Measurements from ENCODE around the gene RAB6B. TPM values are rescaled to one million over a fixed set of nuclear protein-coding genes. Genes with fewer than 3 reads are reported as not detected.

The RAB6B gene
- polyA plus RNA-seq, 1 donor from 2014 or later = 57.5 TPM

DNA sequence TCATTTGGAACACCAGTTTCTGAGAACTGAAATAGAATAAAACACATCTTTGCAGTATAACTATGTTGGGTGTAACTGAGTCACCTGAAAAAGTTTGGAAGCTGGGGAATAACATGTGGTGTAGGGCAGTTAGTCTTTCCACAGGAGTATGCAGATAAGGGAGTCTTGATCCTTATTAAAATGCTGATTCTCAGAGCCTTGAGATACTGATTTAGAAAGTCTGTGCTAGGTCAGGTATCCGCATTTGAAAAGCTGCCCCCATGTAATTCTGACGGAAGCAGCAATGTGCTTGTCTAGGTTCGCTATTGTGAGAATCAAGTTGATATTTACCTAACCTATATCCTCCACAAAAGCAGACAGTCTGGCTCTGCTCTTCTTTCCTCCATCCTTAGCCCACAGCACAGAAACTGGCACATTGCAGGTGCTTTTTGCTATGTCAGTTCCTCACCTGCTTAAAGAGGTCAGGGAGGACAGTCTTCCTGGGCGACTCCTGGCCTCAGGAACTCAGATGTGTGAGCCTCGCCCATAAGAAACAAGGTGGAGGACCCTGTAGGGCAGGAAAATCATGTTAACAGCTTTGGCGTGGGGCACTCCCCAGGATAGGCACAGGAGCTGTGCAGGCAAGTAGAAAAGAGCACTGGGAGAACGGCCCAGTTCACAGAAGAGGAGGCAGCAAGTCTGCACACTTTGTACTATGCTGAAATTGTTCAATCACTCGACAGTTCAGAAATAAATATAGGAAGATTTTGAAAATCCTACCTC is 117.7 kb downstream of the RAB6B start:
- Histone ChIP-seq H3K9me2 (ENCODE audit: insufficient read depth, low read length) (no peaks in the 10 kb centered on the region), H4K20me1 (ENCODE audit: insufficient read depth) (no peaks in the 10 kb centered on the region), H3K27me3 (ENCODE audit: insufficient read depth, low read depth, low read length) (no peaks in the 10 kb centered on the region), H3F3A (ENCODE audit: insufficient read depth, low read length, poor library complexity, severe bottlenecking) (no peaks in the 10 kb centered on the region), H3K4me2 (ENCODE audit: low read length) (no peak overlapping the region), H3K27ac (ENCODE audit: low read length) (no peak overlapping the region), H3K4me3 (ENCODE audit: low read length) (no peak overlapping the region), H3K36me3 (ENCODE audit: insufficient read depth, low read length) (no peaks in the 10 kb centered on the region), H3K9me3 (ENCODE audit: low read length) (no peaks in the 10 kb centered on the region), H2AFZ (ENCODE audit: low read depth, low read length) (no peak overlapping the region), H3K79me2 (replicated peaks; ENCODE audit: insufficient read depth, low read length) (no peaks in the 10 kb centered on the region), H3K9ac (ENCODE audit: low read length) (no peak overlapping the region)
- TF ChIP-seq EP300 (conservative IDR thresholded peaks at IDR 0.05; ENCODE audit: poor library complexity, severe bottlenecking) (no peak), POLR2AphosphoS5 (IDR thresholded peaks at IDR 0.05) (no peak), MXI1 (conservative IDR thresholded peaks at IDR 0.05; ENCODE audit: poor library complexity, severe bottlenecking) (no peak), TAF1 (IDR thresholded peaks at IDR 0.05; ENCODE audit: low read depth) (no peak), RAD21 (conservative IDR thresholded peaks at IDR 0.05) (no peak), EZH2 (IDR thresholded peaks at IDR 0.05; ENCODE audit: borderline replicate concordance, insufficient read depth, low read length, poor library complexity, severe bottlenecking) (no peak), SMC3 (conservative IDR thresholded peaks at IDR 0.05; ENCODE audit: poor library complexity) (no peak)
- TF ChIP-seq, protein P1, sequence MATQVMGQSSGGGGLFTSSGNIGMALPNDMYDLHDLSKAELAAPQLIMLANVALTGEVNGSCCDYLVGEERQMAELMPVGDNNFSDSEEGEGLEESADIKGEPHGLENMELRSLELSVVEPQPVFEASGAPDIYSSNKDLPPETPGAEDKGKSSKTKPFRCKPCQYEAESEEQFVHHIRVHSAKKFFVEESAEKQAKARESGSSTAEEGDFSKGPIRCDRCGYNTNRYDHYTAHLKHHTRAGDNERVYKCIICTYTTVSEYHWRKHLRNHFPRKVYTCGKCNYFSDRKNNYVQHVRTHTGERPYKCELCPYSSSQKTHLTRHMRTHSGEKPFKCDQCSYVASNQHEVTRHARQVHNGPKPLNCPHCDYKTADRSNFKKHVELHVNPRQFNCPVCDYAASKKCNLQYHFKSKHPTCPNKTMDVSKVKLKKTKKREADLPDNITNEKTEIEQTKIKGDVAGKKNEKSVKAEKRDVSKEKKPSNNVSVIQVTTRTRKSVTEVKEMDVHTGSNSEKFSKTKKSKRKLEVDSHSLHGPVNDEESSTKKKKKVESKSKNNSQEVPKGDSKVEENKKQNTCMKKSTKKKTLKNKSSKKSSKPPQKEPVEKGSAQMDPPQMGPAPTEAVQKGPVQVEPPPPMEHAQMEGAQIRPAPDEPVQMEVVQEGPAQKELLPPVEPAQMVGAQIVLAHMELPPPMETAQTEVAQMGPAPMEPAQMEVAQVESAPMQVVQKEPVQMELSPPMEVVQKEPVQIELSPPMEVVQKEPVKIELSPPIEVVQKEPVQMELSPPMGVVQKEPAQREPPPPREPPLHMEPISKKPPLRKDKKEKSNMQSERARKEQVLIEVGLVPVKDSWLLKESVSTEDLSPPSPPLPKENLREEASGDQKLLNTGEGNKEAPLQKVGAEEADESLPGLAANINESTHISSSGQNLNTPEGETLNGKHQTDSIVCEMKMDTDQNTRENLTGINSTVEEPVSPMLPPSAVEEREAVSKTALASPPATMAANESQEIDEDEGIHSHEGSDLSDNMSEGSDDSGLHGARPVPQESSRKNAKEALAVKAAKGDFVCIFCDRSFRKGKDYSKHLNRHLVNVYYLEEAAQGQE (IDR thresholded peaks at IDR 0.05; ENCODE audit: borderline replicate concordance) = no peak
- TF ChIP-seq, protein P2, sequence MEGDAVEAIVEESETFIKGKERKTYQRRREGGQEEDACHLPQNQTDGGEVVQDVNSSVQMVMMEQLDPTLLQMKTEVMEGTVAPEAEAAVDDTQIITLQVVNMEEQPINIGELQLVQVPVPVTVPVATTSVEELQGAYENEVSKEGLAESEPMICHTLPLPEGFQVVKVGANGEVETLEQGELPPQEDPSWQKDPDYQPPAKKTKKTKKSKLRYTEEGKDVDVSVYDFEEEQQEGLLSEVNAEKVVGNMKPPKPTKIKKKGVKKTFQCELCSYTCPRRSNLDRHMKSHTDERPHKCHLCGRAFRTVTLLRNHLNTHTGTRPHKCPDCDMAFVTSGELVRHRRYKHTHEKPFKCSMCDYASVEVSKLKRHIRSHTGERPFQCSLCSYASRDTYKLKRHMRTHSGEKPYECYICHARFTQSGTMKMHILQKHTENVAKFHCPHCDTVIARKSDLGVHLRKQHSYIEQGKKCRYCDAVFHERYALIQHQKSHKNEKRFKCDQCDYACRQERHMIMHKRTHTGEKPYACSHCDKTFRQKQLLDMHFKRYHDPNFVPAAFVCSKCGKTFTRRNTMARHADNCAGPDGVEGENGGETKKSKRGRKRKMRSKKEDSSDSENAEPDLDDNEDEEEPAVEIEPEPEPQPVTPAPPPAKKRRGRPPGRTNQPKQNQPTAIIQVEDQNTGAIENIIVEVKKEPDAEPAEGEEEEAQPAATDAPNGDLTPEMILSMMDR (IDR thresholded peaks at IDR 0.05; ENCODE audit: poor library complexity, severe bottlenecking) = no peak

DNA sequence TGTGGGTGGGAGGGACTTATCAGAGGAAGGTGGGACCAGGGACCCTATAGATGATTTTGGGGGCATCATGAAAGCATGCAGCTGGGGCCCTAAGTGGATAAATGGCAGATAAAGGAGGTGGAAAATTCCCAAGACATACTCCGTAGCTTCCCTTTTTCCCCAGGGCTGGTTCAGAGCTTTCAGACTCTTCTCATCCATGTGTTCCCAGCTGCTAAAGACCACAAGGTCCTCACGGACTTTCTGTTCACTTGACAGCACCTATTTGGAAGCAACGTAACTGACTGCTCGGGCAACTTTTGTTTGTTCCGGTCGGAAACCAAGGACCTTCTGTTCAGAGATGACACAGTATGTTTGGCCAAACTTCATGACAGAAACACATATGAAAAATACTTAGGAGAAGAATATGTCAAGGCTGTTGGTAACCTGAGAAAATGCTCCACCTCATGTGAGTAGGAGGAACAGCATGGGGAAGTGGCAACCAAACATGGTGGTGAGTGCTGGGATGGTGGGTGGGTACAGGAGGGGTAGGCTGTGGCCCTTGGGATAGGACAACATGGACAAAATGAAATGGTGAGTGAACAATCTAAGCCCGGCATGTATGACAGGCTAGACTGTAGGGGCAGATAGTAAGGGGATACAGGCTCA is 118.8 kb downstream of the RAB6B start:
- Histone ChIP-seq H3K27ac (ENCODE audit: low read length) (no peak overlapping the region), H3K9me3 (ENCODE audit: low read length) (no peaks in the 10 kb centered on the region)

More for the DNA sequence above, 118.8 kb downstream of the RAB6B start:
- no peaks in the 10 kb centered on the region for H3K36me3 ChIP-seq (ENCODE audit: insufficient read depth, low read length)
- TF ChIP-seq EZH2 (IDR thresholded peaks at IDR 0.05; ENCODE audit: borderline replicate concordance, insufficient read depth, low read length, poor library complexity, severe bottlenecking) (no peak), SMC3 (conservative IDR thresholded peaks at IDR 0.05; ENCODE audit: poor library complexity) (no peak), MXI1 (conservative IDR thresholded peaks at IDR 0.05; ENCODE audit: poor library complexity, severe bottlenecking) (no peak), TAF1 (IDR thresholded peaks at IDR 0.05; ENCODE audit: low read depth) (no peak), RAD21 (conservative IDR thresholded peaks at IDR 0.05) (no peak), EP300 (conservative IDR thresholded peaks at IDR 0.05; ENCODE audit: poor library complexity, severe bottlenecking) (no peak), POLR2AphosphoS5 (IDR thresholded peaks at IDR 0.05) (no peak)
- TF ChIP-seq, protein P2 (IDR thresholded peaks at IDR 0.05; ENCODE audit: poor library complexity, severe bottlenecking) = no peak
- TF ChIP-seq, protein P1 (IDR thresholded peaks at IDR 0.05; ENCODE audit: borderline replicate concordance) = no peak
- H3F3A ChIP-seq (ENCODE audit: insufficient read depth, low read length, poor library complexity, severe bottlenecking) = no peaks in the 10 kb centered on the region
- no peaks in the 10 kb centered on the region for H3K79me2 ChIP-seq (replicated peaks; ENCODE audit: insufficient read depth, low read length)
- no peak overlapping the region for H2AFZ ChIP-seq (ENCODE audit: low read depth, low read length)
- H3K4me2 ChIP-seq (ENCODE audit: low read length) = no peak overlapping the region
- H4K20me1 ChIP-seq (ENCODE audit: insufficient read depth) = no peaks in the 10 kb centered on the region
- H3K4me3 ChIP-seq (ENCODE audit: low read length) = no peak overlapping the region
- H3K9me2 ChIP-seq (ENCODE audit: insufficient read depth, low read length) = no peaks in the 10 kb centered on the region
- H3K9ac ChIP-seq (ENCODE audit: low read length) = no peak overlapping the region
- H3K27me3 ChIP-seq (ENCODE audit: insufficient read depth, low read depth, low read length) = no peaks in the 10 kb centered on the region
